ENCODE measurements around the gene GABRR2.
A peak's percentile ranks its signal among the peaks of the same experiment; 100 is the strongest.
"Not testable (repeated sequence)": the region's sequence is repeated elsewhere in the genome, so short reads cannot be mapped to it uniquely, and the experiment has no call there.

GABRR2 gene

DNA sequence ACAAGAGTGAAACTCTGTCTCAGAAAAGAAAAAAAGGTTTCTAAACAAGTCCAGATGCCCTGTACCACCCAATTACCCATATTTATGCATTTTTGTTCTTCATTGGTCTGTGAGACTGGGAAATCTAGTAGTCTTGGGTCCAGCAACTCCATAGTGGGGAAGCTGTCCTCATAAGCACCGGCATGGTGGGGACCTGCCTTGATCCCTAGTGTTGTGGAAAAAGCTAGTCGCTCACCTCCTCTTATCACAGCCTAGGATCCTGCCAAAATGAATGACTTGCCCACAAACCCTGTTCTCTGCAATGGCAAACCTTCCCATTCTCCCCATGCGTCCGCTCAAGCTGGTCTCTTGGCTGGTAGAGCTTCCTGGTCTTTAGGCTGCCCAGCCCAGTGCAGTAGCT is 59.7 kb downstream of the GABRR2 start:
- DNase-seq = no peak

DNA sequence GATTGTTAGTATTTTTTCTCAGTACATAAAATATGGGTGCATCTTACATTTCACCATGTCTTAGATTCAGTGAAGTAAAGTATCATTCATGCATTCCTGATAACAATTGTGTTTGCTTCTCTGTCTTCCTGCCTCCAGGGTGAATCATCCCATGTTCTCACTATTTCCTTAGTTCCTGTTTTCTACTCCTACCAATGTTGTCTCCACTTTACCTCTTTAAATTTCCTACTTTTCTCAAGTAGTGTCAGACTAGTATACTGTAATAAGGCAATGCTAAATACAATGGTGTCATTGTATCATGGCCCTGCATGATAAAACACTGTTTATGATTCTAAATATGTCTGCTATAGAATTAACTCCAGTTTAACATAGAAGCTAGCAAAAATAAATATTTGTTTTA is 60.5 kb downstream of the GABRR2 start:
- DNase-seq = no peak

DNA sequence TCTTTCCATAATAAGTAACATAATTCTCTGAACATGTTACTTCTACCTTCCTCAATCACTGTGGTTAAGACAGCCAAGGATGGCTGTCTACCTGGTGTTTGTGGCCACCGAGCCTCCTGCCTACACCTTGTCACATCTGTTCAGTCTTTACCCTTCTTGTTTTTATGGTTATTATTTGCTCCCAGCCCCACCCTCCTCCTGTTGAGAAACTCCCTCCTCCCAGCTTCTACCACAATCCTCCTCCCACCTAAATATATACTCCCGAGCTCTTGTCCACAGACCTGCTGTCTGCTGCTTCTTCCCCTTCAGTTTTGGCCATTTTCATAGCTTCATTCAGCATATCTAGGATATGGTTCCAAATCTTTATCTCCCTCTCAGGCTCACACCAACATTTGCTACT is 62.2 kb downstream of the GABRR2 start:
- no peak for DNase-seq

DNA sequence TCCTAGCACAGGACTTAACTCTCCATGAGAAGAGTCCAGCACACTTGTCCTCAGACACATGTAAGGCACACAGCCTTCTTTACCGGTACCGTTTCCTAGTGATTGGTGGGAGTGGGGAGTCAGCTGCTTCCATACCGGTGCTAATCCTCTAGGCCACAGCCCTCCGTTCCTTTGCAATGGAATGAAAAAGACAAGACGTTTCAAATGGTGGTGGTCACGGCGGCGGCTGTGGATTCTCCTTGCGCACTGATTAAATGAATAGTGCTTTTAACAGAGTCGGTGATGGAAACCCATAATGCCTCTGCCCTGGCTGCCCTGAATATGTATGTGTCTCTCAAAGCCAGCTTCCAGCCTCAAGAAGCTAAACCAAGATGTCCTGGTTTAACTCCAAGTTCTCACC is 63.1 kb downstream of the GABRR2 start:
- no peak for DNase-seq

DNA sequence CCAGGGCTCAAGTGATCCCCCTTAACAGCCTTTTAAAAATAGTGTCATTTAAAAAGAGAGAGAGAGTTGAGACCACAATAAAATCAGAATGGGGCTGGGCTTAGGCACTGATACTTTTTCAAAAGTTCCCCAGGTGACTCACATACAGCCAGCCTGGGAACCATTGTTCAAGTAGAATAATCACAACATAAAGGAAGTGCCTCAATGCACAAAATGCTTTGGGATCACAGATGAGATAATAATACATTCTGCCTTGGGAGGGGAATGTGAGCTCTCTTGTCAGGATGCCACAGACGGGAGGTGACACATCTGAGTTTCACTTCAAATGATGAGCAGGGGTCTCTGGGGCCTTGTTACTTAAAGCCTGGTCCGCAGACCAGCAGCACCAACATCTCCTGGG is 63.9 kb downstream of the GABRR2 start:
- DNase-seq = no peak

DNA sequence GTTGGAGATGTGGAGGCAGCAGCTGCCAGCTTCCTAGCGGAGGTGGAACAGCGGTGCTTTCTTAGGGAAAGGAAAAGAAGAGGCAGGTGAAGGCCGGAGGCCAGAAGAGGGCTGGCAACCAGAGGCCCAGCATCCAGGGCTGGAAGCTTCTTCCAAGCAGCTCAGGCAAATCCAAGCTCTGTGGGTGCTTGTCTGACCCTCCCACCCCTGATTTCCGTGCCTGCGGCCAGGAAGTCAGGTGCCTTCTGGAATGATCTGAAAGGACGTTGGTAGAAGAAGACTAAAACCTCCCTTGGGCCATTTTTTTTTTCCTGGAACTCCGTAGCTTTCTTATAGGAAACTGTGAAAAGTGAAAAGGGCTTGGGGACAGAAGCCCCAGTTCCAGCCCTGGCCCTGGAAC is 64.9 kb downstream of the GABRR2 start:
- DNase-seq = no peak

DNA sequence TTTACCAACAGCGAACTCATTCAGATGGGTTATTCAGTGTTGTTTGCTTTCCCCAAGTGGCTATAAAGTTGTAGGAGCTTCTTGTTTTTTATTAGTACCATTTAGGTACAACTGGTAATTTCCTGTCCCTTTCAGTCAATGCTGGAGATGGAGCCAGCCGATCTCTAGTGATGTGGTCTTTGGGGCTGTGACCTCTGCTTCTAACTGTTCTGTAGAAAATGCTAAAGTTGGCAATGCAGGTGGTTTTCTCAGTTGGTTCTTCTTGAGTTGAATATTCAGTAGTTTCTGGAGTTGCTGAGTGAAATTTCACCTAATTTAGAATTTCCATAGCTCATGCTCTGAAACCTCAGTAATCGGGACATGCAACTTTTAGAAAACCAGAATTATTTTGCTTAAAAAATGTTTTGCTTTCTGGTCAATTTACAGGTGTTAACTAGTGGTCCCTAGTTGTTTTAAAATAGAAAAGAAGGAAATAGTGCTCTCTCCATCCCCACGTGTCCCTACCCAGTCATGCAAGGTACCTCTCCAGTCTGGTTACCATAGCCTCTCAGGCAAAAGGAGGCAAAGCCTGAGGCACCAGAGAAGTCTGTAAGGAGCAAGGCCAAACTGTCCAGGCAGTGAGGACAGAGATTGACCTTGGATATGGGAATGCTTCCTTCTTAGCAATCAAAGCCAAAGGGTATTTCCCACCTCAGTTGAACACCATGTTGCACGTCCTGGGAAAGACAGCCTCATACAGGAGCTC is 70.7 kb downstream of the GABRR2 start:
- no peak for DNase-seq

DNA sequence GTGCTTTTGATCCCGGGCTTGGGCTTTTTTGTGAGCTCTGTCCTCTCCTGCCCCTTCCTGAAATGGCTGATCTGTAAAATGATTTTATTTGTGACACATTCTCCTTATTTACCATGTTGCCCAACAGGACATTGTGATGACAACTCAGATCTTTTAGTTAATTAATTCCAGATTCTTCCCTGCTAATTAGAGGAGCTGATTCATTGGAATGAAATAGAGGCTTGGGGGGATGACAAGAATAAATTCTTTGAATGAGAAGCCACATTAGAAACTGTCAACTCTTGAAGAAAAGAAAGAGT is 71.8 kb downstream of the GABRR2 start:
- DNase-seq = no peak

DNA sequence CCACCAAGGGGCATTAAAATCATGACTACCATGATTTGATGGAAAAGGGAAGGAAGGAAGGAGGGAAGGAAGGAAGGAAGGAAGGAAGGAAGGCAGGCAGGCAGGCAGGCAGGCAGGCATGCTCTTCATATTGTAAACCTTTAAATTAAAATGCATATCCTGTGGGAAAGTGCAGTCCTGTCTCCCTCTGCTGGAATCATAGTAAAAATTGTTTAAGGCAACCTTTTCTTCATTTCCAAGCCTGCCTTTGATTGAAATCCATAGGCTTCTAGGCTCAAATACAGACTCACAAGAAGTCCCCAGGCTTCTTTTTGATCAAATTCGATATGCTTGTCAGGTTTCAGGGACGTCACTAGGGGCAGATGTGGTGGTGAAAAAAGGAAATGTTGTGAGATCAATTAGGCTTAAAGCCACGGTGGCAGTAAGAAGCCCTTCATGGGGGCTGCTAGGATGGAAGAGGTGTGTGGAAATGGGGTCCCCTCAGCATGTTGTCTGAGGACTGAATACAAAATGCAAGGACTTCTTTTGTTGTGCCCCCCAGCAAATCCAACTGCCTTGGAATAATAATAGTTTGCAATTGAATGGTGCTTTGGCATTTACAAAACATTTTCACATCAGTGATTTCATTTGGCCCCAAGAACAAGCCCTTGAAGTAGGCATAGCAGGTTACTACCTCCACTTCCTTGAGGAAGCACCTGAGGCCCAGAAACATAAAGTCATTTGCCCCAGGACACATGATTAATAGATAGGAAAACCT is 72.3 kb downstream of the GABRR2 start:
- peak; percentile 61 for DNase-seq

DNA sequence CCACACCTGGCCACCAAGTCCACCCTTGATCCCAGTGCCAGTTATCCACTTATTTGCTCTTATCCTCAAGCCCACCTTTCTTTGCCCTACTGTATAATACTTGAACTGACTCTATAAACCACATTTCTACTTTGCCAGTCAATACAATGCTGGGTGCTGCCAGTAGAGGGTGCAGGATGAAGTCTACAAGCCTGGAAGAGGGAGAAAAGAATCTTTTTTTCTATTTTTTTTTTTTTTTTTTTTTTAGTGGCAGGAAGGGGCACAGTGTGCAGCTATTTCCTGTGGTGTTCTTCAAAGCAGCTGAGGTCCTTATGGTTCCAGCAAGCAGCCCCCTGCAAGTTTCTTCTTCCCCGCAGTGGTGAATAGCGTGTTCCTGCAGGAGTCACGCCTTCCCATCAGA is 75.8 kb downstream of the GABRR2 start:
- DNase-seq = no peak

DNA sequence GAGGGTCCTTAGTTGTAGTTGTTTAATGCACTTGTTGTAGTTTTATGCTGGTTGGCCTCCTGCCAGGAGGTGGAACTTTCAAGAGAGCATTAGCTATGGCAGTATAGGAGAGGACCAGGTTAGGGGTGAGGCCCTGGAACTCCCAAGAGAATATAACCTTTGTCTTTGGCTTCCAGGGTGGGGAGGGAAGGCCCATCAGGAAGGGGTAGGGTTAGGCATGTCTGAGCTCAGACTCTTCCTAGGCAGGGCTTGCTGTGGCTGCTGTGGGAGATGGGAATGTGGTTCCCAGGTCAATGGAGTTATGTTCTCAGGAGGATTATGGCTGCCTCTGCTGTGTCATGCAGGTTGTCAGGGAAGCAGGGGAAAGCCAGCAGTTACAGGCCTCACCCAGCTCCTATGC is 77.9 kb downstream of the GABRR2 start:
- DNase-seq = no peak

DNA sequence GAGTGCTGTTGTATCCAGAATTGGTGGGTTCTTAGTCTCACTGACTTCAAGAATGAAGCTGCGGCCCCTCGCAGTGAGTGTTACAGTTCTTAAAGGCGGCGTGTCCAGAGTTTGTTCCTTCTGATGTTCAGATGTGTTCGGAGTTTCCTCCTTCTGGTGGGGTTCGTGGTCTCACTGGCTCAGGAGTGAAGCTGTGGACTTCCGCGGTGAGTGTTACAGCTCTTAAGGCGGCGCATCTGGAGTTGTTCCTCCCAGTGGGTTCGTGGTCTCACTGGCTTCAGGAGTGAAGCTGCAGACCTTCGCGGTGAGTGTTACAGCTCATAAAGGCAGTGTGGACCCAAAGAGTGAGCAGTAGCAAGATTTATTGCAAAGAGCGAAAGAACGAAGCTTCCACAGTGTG is 81.5 kb downstream of the GABRR2 start:
- DNase-seq = not testable (repeated sequence)

DNA sequence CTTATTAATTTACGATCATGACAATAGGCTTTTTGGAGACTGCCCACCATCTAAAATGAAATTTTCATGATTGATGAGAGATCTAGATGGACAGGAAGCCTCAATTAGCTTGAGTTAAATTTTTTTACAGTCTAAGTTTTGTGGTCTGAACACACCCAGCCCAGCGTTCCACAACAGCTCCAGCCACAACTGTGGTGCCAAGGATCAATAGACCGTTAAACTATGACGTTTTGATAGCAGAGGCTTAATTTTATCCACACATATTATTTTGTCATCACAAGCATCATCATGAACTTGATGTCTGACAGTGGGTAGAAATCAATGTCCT is 92.4 kb downstream of the GABRR2 start:
- DNase-seq = no peak

DNA sequence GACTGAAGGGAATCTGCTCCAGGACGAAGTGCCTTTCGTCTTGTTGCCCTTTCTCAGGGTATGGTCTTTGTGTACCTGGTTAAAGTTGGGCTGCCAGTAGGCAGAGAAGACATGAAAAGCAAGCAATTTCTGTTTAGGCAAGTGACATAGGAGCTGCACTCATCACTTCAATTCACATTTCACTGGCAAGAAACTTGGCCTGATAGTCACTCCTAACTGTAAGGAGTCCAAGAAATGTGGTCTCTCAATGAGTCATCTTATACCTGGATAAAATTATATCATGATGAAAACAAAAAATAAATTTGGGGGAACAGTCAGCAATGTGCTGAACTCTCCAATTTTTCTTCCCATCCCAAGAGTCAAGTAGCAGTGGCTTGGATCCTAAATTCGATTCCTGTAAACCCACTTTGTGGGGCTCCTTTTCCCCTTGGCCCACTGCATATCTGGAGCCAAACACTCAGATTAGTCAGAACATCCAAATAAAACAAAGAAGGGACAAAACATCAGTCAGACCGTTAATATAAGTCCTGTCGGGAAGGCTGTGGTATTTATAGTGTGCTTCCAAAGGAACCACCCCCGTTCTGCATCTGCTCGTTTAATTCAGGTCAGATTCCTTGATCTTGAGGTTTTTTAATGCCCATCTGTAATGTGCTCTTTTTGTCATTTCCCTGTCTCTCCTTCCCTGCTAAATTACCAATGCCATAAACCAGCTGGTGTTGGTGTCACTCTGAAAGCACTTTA is 93.0 kb downstream of the GABRR2 start:
- no peak for DNase-seq

DNA sequence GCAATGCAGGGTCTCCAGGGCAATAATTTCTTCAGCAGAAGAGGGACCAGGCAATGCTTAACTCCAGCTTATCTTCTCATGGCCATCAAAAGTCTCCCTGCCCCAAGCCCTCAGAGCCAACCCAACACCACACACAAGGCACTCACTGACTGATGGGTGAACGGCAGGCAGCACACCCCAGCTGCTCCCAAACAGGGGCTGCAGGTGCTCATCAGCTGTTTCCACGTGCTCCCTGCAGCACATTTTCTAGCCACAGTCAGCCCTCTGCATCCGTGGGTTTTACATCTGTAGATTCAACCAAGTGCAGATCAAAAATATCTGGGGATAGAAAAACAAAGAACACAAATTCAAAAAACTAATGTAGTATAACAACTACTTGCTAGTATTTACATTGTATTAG is 94.0 kb downstream of the GABRR2 start:
- no peak for DNase-seq

DNA sequence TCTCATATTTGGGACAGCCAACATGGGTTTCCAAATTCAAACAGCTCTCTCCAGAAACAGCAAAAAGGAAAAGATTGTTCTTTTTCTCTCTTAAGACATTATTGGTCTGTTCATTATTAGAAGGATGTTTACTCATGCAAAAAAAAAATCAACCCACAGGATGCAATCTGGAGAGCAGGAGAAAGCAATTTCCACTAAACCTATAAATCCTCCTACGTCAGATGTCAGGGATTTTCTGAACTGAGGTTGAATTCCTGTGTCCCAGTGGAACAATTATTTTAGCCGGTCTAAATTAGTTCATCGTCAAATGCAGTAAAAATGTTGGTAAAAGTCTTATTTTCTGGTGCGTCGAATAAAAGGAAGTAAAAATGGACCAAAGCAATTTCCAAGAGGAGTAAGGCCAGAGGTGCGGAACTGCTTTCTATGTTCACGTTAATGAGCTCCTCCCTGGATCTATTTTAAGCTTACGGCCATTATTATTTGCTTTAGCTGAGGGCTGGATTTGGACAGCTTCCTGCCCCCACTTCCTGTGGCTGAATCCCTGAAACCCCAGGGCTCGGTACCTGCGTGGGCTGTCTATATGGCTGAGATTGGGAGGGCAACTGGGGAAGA is 97.7 kb downstream of the GABRR2 start, which contains the start of gene GABRR1:
TSS of gene GABRR1 (minus strand) at position 60 of the 612 bp plus-strand sequence. CDS start at position 24, 36 bp downstream.
- DNase-seq = no peak

DNA sequence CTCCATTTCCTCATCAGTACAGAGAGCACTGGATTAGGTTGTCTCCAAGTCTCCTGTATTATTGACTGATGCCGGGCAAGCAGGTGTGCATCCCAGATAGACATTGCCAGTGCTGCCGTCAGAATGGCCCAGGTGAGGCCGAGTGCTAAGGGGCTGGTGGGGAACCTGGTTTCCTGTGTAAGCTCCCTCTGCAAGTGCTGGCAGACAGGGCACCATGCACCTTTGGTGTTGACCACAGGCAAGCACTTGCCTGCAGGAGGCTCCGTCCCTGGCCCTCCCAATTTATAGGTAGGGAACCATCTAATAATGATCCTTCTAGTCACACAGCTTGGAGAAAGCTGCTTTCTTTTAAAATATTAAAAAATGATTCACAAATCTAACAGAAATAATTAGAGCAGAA is 98.7 kb downstream of the GABRR2 start:
- DNase-seq = no peak

DNA sequence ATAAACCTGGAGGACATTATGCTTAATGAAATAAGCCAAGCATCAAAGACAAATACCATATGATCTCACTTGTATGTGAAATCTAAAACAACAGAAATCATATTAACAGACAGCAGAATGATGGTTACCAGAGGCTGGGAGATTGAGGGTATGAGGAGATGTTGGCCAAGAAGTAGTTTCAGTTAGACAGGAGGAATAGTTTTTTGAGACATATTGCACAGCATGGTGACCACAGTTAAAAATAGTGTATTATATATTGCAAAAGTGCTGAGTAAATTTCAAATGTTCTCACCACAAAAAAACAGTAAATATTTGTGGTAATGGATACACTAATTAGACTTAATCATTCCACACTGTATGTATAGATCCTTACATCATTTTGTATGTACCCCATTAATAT is 99.7 kb downstream of the GABRR2 start:
- DNase-seq = no peak

DNA sequence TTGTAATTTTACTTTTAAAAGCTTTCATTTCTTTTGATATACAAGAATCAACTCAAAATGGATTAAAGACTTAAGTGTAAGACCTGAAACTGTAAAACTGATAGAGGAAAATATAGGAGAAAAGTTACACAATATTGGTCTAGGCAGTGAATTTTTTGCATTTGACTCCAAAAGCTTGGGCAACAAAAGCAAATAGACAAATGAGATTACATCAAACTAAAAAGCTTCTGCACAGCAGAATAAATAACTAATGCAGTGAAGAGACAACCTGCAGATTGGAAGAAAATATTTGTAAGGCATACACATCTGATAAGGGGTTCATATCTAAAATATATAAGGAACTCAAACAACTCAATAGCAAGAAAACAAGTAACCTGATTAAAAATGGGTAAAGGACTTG is 100.9 kb downstream of the GABRR2 start:
- no peak for DNase-seq

DNA sequence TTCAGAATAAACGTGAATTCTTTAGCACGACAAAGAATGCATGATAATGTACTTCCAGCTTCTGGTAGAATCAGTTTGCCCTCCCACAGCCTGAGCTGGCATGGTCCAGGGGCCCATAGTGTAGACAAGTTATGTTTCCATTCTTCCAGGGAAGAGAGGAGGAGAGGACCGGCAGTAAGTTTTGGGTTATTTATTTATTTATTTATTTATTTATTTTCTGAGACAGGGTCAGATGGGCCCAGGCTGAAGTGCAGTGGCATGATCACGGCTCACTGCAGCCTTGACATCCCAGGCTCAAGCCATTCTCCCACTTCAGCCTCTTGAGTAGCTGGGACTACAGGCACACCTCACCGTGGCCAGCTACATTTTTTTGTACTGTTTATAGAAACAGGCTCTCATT is 102.6 kb downstream of the GABRR2 start:
- DNase-seq = no peak

DNA sequence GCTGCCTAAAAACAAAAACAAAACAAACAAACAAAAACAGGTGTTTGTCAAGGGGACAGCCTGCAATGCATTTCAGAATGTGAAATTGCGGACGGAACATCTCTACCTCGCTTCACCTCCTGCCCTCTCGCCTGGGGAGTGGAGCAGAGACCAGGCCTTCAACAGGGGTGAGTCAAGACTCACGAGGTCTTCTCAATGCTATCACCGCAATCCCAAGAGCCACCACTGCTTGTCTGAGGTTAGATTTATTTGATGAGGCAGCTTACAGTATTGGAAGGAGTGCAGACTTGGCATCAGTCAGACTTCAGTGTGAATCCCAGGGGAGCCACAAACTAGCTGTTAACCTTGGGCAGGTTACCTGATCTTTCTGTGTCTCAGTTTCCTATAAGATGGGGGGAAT is 105.6 kb downstream of the GABRR2 start:
- DNase-seq = peak; percentile 15

DNA sequence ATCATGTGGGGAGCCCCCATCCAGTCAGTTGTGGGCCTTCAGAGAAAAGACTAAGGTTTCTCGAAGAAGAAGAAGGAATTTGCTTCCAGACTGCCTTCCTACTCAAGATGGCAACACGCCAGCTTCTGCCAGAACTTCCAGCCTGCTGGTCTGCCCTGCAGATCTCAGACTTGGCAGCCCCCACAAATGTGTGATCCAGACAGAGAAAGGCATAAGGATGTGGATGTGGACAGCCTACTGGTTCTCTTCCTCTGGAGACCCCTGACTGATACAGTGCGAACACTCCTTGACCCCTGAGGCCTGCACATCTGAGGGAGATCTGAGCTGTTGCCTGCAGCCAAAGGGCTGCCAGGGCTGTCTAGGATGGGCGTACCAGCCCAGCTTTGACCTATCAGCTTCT is 106.5 kb downstream of the GABRR2 start:
- no peak for DNase-seq
